ENCODE measurements around the gene MAGI2.

GRCh38 chr7:78121888-78122287, 1331.6 kb downstream of the MAGI2 start:
- no peak for TF ChIP-seq CTCF (IDR thresholded peaks at IDR 0.05; ENCODE audit: borderline replicate concordance, extremely low read depth, low read length, poor library complexity, severe bottlenecking)
- TF ChIP-seq EZH2 (IDR thresholded peaks at IDR 0.05; ENCODE audit: borderline replicate concordance, low read depth, low read length, severe bottlenecking): no peak

All from DND-41 (cell line).